Activated T-helper 1 cell treated with anti-CD3 and anti-CD28 coated beads, Interleukin-12 subunit alpha, Interleukin-12 subunit beta, Interleukin-2, Interleukin-4 antibody, amounts not matched to agents 30 ng/mL and 10 ng/mL and 1 ng/mL, durations not matched to agents 14 hours and 24 hours and 36 hours (primary cell): ENCODE measurements around the gene MEP1B. TPM values are rescaled to one million over a fixed set of nuclear protein-coding genes. Genes with fewer than 3 reads are reported as not detected.

Experiments
- DNase-seq: peaks from one replicate; pipeline ENCODE4 v3.0.0; 2021; ENCODE audit warnings: low spot score
- H3K27ac Mint-ChIP-seq: one replicate; pipeline ENCODE4 v1.8.0; 2021; ENCODE audit warnings: mild to moderate bottlenecking, mixed read lengths
- H3K27me3 Mint-ChIP-seq: one replicate; pipeline ENCODE4 v1.8.0; 2022; ENCODE audit warnings: mild to moderate bottlenecking, moderate library complexity, mixed read lengths; ENCODE audit not compliant: insufficient read depth
- H3K36me3 Mint-ChIP-seq: one replicate; pipeline ENCODE4 v1.8.0; 2021; ENCODE audit warnings: low read depth, mixed read lengths
- H3K4me1 Mint-ChIP-seq: one replicate; pipeline ENCODE4 v1.8.0; 2021; ENCODE audit warnings: low read depth, mixed read lengths
- H3K4me3 Mint-ChIP-seq: one replicate; pipeline ENCODE4 v1.8.0; 2021; ENCODE audit warnings: mild to moderate bottlenecking, moderate library complexity, mixed read lengths
- H3K9me3 Mint-ChIP-seq: one replicate; pipeline ENCODE4 v1.8.0; 2021; ENCODE audit warnings: mixed read lengths
- intact Hi-C: fragments of 100-400 bp; cut with micrococcal nuclease; formaldehyde crosslinking; loops from one replicate; pipeline ENCODE4 v1.15.1; 2024
- total RNA-seq: library from RNA; stranded (reverse); gene quantifications from 2 replicates; pipeline ENCODE4 v1.2.3, GENCODE V29; 2022

MEP1B gene
- total RNA-seq, 1 donor from 2014 or later, result not detected

GRCh38 chr18:32258148-32258547 is 68.3 kb downstream of the MEP1B start:
- no peaks in the 10 kb centered on the region for H3K9me3 Mint-ChIP-seq
- no peaks in the 10 kb centered on the region for H3K4me1 Mint-ChIP-seq
- no peak overlapping the region for H3K4me3 Mint-ChIP-seq
- no peaks in the 10 kb centered on the region for H3K36me3 Mint-ChIP-seq
- no peak for DNase-seq
- peaks cover under 1% of the 10 kb centered on the region for H3K27me3 Mint-ChIP-seq
- intact Hi-C loops, result no loop called here
- no peak overlapping the region for H3K27ac Mint-ChIP-seq

GRCh38 chr18:32258558-32259204 is 68.8 kb downstream of the MEP1B start:
- Mint-ChIP-seq H3K4me1 (no peaks in the 10 kb centered on the region), H3K27me3 (no peaks in the 10 kb centered on the region), H3K27ac (no peak overlapping the region), H3K36me3 (no peaks in the 10 kb centered on the region), H3K4me3 (no peak overlapping the region), H3K9me3 (no peaks in the 10 kb centered on the region)
- no peak for DNase-seq
- intact Hi-C loops, result no loop called here

GRCh38 chr18:32259553-32259952 is 69.7 kb downstream of the MEP1B start:
- DNase-seq, result no peak
- Mint-ChIP-seq H3K9me3 (no peaks in the 10 kb centered on the region), H3K4me3 (no peak overlapping the region), H3K4me1 (no peaks in the 10 kb centered on the region), H3K36me3 (no peaks in the 10 kb centered on the region), H3K27ac (no peak overlapping the region), H3K27me3 (no peaks in the 10 kb centered on the region)
- intact Hi-C loops, result no loop called here

GRCh38 chr18:32261003-32261402 is 71.2 kb downstream of the MEP1B start:
- DNase-seq, result no peak
- H3K36me3 Mint-ChIP-seq, result no peaks in the 10 kb centered on the region
- no peak overlapping the region for H3K4me3 Mint-ChIP-seq
- H3K4me1 Mint-ChIP-seq, result no peaks in the 10 kb centered on the region
- no peaks in the 10 kb centered on the region for H3K9me3 Mint-ChIP-seq
- H3K27ac Mint-ChIP-seq, result no peak overlapping the region
- peaks cover 3% of the 10 kb centered on the region for H3K27me3 Mint-ChIP-seq
- intact Hi-C loops, result no loop called here

- no peak for DNase-seq
- H3K4me1 Mint-ChIP-seq, result no peaks in the 10 kb centered on the region
- no peak overlapping the region for H3K27ac Mint-ChIP-seq
- H3K4me3 Mint-ChIP-seq, result no peak overlapping the region
- H3K9me3 Mint-ChIP-seq, result no peaks in the 10 kb centered on the region
- intact Hi-C loops, result no loop called here
- H3K36me3 Mint-ChIP-seq, result no peaks in the 10 kb centered on the region
- H3K27me3 Mint-ChIP-seq, result peaks cover 3% of the 10 kb centered on the region
These were observed 72.3 kb downstream of the MEP1B start for GRCh38 chr18:32262092-32262491.

GRCh38 chr18:32264401-32264800 is 74.6 kb downstream of the MEP1B start:
- H3K27ac Mint-ChIP-seq, result no peak overlapping the region
- H3K4me3 Mint-ChIP-seq, result no peak overlapping the region
- no peaks in the 10 kb centered on the region for H3K36me3 Mint-ChIP-seq
- no peaks in the 10 kb centered on the region for H3K9me3 Mint-ChIP-seq
- intact Hi-C loops, result no loop called here
- DNase-seq, result no peak
- peaks cover 3% of the 10 kb centered on the region for H3K27me3 Mint-ChIP-seq
- no peaks in the 10 kb centered on the region for H3K4me1 Mint-ChIP-seq

- Mint-ChIP-seq H3K27ac (no peak overlapping the region), H3K27me3 (peaks cover 3% of the 10 kb centered on the region), H3K36me3 (no peaks in the 10 kb centered on the region), H3K4me1 (no peaks in the 10 kb centered on the region), H3K4me3 (no peak overlapping the region), H3K9me3 (no peaks in the 10 kb centered on the region)
- no peak for DNase-seq
- intact Hi-C loops, result no loop called here
These were observed 77.6 kb downstream of the MEP1B start for GRCh38 chr18:32267463-32267862.

Other genes with a start within 250 kb of the MEP1B start
- gene TRAPPC8, start 246.9 kb upstream of the MEP1B start, total RNA-seq, result 36.7 and 41.6 TPM in 2 replicates
- 32.2 and 34.6 TPM in 2 replicates for gene RNF125, start 171.2 kb upstream of the MEP1B start, total RNA-seq
- 80.5 and 83.0 TPM in 2 replicates for gene RNF138, start 98.2 kb upstream of the MEP1B start, total RNA-seq